ENCODE measurements around the gene PRRC2C.

DNA sequence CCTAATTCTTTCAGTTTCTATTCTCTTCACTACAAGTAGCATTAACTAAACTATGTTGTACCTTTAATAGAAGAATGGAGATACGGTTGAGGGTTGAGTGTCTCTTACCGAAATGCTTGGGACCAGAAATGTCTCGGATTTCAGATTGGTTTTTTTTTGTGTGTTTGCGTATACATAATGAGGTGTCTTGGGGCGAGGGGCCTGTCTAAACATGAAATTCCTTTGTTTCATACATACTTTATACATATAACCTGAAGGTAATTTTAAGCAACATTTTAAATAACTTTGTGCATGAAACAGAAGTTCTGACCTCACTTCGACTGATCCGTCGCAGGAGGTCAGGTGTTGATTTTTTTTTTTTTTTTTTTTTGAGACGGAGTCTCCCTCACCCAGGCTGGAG is 100.4 kb downstream of the PRRC2C start:
- TF ChIP-seq, protein P1, sequence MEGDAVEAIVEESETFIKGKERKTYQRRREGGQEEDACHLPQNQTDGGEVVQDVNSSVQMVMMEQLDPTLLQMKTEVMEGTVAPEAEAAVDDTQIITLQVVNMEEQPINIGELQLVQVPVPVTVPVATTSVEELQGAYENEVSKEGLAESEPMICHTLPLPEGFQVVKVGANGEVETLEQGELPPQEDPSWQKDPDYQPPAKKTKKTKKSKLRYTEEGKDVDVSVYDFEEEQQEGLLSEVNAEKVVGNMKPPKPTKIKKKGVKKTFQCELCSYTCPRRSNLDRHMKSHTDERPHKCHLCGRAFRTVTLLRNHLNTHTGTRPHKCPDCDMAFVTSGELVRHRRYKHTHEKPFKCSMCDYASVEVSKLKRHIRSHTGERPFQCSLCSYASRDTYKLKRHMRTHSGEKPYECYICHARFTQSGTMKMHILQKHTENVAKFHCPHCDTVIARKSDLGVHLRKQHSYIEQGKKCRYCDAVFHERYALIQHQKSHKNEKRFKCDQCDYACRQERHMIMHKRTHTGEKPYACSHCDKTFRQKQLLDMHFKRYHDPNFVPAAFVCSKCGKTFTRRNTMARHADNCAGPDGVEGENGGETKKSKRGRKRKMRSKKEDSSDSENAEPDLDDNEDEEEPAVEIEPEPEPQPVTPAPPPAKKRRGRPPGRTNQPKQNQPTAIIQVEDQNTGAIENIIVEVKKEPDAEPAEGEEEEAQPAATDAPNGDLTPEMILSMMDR (IDR thresholded peaks at IDR 0.05; ENCODE audit: low read length) = no peak
- no peak for TF ChIP-seq EZH2 (optimal IDR thresholded peaks at IDR 0.05; ENCODE audit: low read depth, low read length)
- no peak for TF ChIP-seq EZH2phosphoT487 (IDR thresholded peaks at IDR 0.05; ENCODE audit: low read length)

Data from MM.1S (cell line).